AG20443 (cell line): ENCODE data around the gene IRS1.

Experiments
- DNase-seq: peaks from one replicate; pipeline ENCODE4 v3.0.0; 2012; ENCODE audit warnings: low spot score, mixed read lengths

IRS1 gene

GRCh38 chr2:226825056-226825455, 25.4 kb upstream of the IRS1 start:
- no peak for DNase-seq

- no peak for DNase-seq
These were observed 19.3 kb upstream of the IRS1 start for GRCh38 chr2:226818930-226819329.

- DNase-seq: peak; percentile 12
These were observed 13.6 kb upstream of the IRS1 start for GRCh38 chr2:226813148-226813701.

GRCh38 chr2:226803410-226803809, 3.8 kb upstream of the IRS1 start:
- no peak for DNase-seq

GRCh38 chr2:226802573-226802972, 3.0 kb upstream of the IRS1 start:
- DNase-seq: peak; percentile 64

- peak; percentile 95 for DNase-seq
These were observed 1.5 kb upstream of the IRS1 start for GRCh38 chr2:226800941-226801784.

GRCh38 chr2:226799976-226800940, 638 bp upstream of the IRS1 start:
- no peak for DNase-seq

- DNase-seq: peak; percentile 47
These were observed 1.0 kb downstream of the IRS1 start for GRCh38 chr2:226798422-226799210.

- peak; percentile 39 for DNase-seq
These were observed 1.6 kb downstream of the IRS1 start for GRCh38 chr2:226797989-226798421.

GRCh38 chr2:226797289-226797988, 2.2 kb downstream of the IRS1 start:
- peak; percentile 69 for DNase-seq

- peak; percentile 69 for DNase-seq
These were observed 2.8 kb downstream of the IRS1 start for GRCh38 chr2:226796840-226797288.

- no peak for DNase-seq
These were observed 3.4 kb downstream of the IRS1 start for GRCh38 chr2:226796012-226796839.

- DNase-seq: peak; percentile 31
These were observed 4.2 kb downstream of the IRS1 start for GRCh38 chr2:226795281-226796011.

GRCh38 chr2:226794751-226795171, 4.9 kb downstream of the IRS1 start:
- no peak for DNase-seq

GRCh38 chr2:226794196-226794661, 5.4 kb downstream of the IRS1 start:
- no peak for DNase-seq

GRCh38 chr2:226793646-226794045, 6.0 kb downstream of the IRS1 start:
- no peak for DNase-seq

GRCh38 chr2:226792155-226792881, 7.3 kb downstream of the IRS1 start:
- DNase-seq: no peak

GRCh38 chr2:226791487-226792081, 8.0 kb downstream of the IRS1 start:
- DNase-seq: peak; percentile 98
